CD4-positive, alpha-beta T cell (primary cell): ENCODE data around the gene PRPF31. TPM values are rescaled to one million over a fixed set of nuclear protein-coding genes. Genes with fewer than 3 reads are reported as not detected.

ENCODE experiments used
- ATAC-seq: fragments of 200-7000 bp; cut with Tn5 transposase; one replicate; pipeline ENCODE4 v1.10.0; 2022; ENCODE audit warnings: mild to moderate bottlenecking; ENCODE audit not compliant: poor library complexity
- CTCF ChIA-PET: fragments of 350-600 bp; sonication (Branson Sonifier 250); formaldehyde crosslinking; loops from one replicate; lab custom pipeline; 2021; ENCODE audit warnings: antibody characterized with exemption, inconsistent platforms; lab: Charles Lee
- POLR2A ChIA-PET: fragments of 350-600 bp; sonication (Branson Sonifier 250); formaldehyde crosslinking; loops from one replicate; lab custom pipeline; 2021; ENCODE audit warnings: antibody characterized with exemption, inconsistent platforms; lab: Charles Lee
- DNase-seq, 14 experiments: peaks; one replicate each; pipeline ENCODE4 v3.0.0-alpha.2; 2013 to 2020; ENCODE audit warnings: mixed read lengths in 2 of 14
- H3K27ac ChIP-seq, 2 donors: one replicate each; pipeline versions ENCODE4 v1.5.1 to v1.7.0; 2013; ENCODE audit warnings: low read length in 2 of 2, low read depth in 1 of 2, mild to moderate bottlenecking in 1 of 2
- H3K27me3 ChIP-seq, 2 experiments: 1 replicate in 1 of 2; 2 replicates in 1 of 2; pipeline versions ENCODE4 v1.6.1 to v1.7.0; 2013; ENCODE audit warnings: low read length in 2 of 2, control low read depth in 1 of 2, mild to moderate bottlenecking in 1 of 2, moderate library complexity in 1 of 2; ENCODE audit not compliant: insufficient read depth in 2 of 2, control insufficient read depth in 1 of 2
- H3K36me3 ChIP-seq: one replicate; pipeline ENCODE4 v1.6.1; 2013; ENCODE audit warnings: low read length, control low read depth; ENCODE audit not compliant: insufficient read depth
- H3K4me1 ChIP-seq: one replicate; pipeline ENCODE4 v1.6.1; 2013; ENCODE audit warnings: low read length, control low read depth; ENCODE audit not compliant: insufficient read depth
- H3K4me3 ChIP-seq: one replicate; pipeline ENCODE4 v1.5.1; 2013; ENCODE audit warnings: mild to moderate bottlenecking, low read length, moderate library complexity
- H3K9me3 ChIP-seq, 2 experiments: 1 replicate in 1 of 2; 2 replicates in 1 of 2; pipeline versions ENCODE4 v1.6.1 to v1.7.0; 2013; ENCODE audit warnings: low read length in 2 of 2, mild to moderate bottlenecking in 2 of 2, control low read depth in 1 of 2, moderate library complexity in 1 of 2; ENCODE audit not compliant: control insufficient read depth in 1 of 2, insufficient read depth in 1 of 2
- H3K27ac Mint-ChIP-seq: one replicate; pipeline ENCODE4 v1.8.0; 2020; ENCODE audit warnings: mixed read lengths
- H3K27me3 Mint-ChIP-seq: one replicate; pipeline ENCODE4 v1.8.0; 2021; ENCODE audit warnings: mixed read lengths
- H3K36me3 Mint-ChIP-seq: one replicate; pipeline ENCODE4 v1.8.0; 2021; ENCODE audit warnings: low read depth, mixed read lengths
- H3K4me1 Mint-ChIP-seq: one replicate; pipeline ENCODE4 v1.8.0; 2021; ENCODE audit warnings: low read depth, mixed read lengths
- H3K4me3 Mint-ChIP-seq: one replicate; pipeline ENCODE4 v1.8.0; 2020; ENCODE audit warnings: mild to moderate bottlenecking, mixed read lengths
- H3K9me3 Mint-ChIP-seq: one replicate; pipeline ENCODE4 v1.8.0; 2020; ENCODE audit warnings: mixed read lengths
- intact Hi-C, 2 experiments: fragments of 100-400 bp; cut with DNase I in 1 of 2; cut with micrococcal nuclease in 1 of 2; formaldehyde crosslinking; loops; one replicate each; pipeline versions ENCODE4 v1.15.1 to v1.9.0; 2023 to 2025; cut with DNase I, micrococcal nuclease
- total RNA-seq, 174 experiments: library from RNA in 2 of 174; stranded (reverse) in 2 of 174; gene quantifications; one replicate each; pipeline ENCODE4 v1.2.3 and lab custom pipeline; 2021 to 2026
- TF ChIP-seq, protein P1 (sequence below): fragments of 200-600 bp; IDR thresholded peaks from one replicate; pipeline ENCODE4 v1.8.0; 2022; ENCODE audit warnings: antibody characterized with exemption, mild to moderate bottlenecking

The PRPF31 gene
- total RNA-seq, 2 experiments from 2014 or later: 52.9 to 55.9 TPM

DNA sequence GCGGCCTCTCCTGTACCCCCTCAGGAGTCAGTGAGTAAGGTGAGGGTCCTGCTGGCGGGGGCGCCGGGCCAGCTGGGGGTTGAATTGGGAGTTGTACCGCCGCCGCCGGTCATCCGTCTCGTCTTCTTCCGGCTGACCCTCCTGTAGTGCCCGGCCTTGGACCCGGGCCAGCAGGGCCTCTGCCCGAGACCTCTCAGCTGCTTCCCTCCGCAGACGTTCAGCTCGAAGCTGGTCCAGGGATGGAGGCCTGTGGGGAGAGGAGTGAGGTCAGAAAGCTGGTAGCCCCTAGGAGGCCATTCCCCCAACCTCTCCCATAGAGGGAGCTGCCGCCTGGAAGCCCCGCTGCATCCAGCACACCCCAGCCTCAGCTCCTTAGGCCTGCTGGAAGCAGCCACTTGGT lies 40.1 kb downstream of the PRPF31 start:
- no peak overlapping the region for H3K4me3 ChIP-seq
- peak overlapping the region; percentile 33 for H3K27ac Mint-ChIP-seq
- H3K27me3 Mint-ChIP-seq: no peaks in the 10 kb centered on the region
- intact Hi-C loops: no loop called here
- H3K9me3 Mint-ChIP-seq: no peaks in the 10 kb centered on the region
- ATAC-seq: no peak
- H3K27me3 ChIP-seq: no peaks in the 10 kb centered on the region
- ChIA-PET POLR2A (interaction anchor here (2.0 to 7.7 kb wide), 3 partner anchors 18 to 40 kb away, joined by 6 to 144 read pairs (median 104); partner anchors contain the start of genes CNOT3, MBOAT7, PRPF31 and TFPT), CTCF (no interaction called here)
- H3K9me3 ChIP-seq: no peaks in the 10 kb centered on the region
- peaks cover 65% of the 10 kb centered on the region for H3K4me1 ChIP-seq
- H3K27ac ChIP-seq: peak overlapping the region in 1 of 2 donors; percentile 42
- peaks cover 53% of the 10 kb centered on the region for H3K4me1 Mint-ChIP-seq
- TF ChIP-seq, protein P1, sequence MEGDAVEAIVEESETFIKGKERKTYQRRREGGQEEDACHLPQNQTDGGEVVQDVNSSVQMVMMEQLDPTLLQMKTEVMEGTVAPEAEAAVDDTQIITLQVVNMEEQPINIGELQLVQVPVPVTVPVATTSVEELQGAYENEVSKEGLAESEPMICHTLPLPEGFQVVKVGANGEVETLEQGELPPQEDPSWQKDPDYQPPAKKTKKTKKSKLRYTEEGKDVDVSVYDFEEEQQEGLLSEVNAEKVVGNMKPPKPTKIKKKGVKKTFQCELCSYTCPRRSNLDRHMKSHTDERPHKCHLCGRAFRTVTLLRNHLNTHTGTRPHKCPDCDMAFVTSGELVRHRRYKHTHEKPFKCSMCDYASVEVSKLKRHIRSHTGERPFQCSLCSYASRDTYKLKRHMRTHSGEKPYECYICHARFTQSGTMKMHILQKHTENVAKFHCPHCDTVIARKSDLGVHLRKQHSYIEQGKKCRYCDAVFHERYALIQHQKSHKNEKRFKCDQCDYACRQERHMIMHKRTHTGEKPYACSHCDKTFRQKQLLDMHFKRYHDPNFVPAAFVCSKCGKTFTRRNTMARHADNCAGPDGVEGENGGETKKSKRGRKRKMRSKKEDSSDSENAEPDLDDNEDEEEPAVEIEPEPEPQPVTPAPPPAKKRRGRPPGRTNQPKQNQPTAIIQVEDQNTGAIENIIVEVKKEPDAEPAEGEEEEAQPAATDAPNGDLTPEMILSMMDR: no peak
- no peak overlapping the region for H3K4me3 Mint-ChIP-seq
- peaks cover 84% of the 10 kb centered on the region for H3K36me3 Mint-ChIP-seq
- DNase-seq: no peak
- H3K36me3 ChIP-seq: peaks cover 74% of the 10 kb centered on the region

DNA sequence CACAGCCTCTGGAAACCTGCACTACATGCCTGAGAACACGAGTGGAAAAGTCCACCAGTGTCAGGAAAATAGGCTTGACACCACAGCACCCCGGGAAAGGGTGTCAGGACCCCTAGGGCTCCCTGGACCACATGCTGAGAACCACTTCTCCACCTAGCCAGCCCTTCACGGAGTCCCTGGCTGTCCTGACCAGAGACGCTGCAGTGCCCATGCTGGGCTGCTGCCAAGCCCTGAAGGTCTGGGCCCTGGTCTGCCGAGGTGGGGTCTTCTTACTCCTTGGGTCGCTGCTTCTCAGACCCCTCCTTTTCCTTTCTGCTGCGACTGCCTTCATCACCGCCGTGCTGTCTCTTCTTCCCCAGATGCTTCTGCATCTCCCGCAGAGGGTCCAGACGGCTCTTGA lies 40.9 kb downstream of the PRPF31 start:
- intact Hi-C loops: no loop called here
- H3K4me3 Mint-ChIP-seq: peak overlapping the region; percentile 75
- Histone ChIP-seq H3K27ac (peak overlapping the region in 1 of 2 donors; percentile 1), H3K4me1 (peaks cover 69% of the 10 kb centered on the region), H3K36me3 (peaks cover 70% of the 10 kb centered on the region), H3K4me3 (no peak overlapping the region), H3K9me3 (no peaks in the 10 kb centered on the region), H3K27me3 (no peaks in the 10 kb centered on the region)
- CTCF ChIA-PET: no interaction called here
- H3K27me3 Mint-ChIP-seq: no peaks in the 10 kb centered on the region
- peaks cover 77% of the 10 kb centered on the region for H3K36me3 Mint-ChIP-seq
- TF ChIP-seq, protein P1: no peak
- peaks cover 53% of the 10 kb centered on the region for H3K4me1 Mint-ChIP-seq
- POLR2A ChIA-PET: interaction anchor here (2.0 to 7.7 kb wide), 3 partner anchors 18 to 41 kb away, joined by 6 to 144 read pairs (median 104); partner anchors contain the start of genes CNOT3, MBOAT7, PRPF31 and TFPT
- no peaks in the 10 kb centered on the region for H3K9me3 Mint-ChIP-seq
- DNase-seq (no peak), ATAC-seq (no peak)
- H3K27ac Mint-ChIP-seq: peak overlapping the region; percentile 64

DNA sequence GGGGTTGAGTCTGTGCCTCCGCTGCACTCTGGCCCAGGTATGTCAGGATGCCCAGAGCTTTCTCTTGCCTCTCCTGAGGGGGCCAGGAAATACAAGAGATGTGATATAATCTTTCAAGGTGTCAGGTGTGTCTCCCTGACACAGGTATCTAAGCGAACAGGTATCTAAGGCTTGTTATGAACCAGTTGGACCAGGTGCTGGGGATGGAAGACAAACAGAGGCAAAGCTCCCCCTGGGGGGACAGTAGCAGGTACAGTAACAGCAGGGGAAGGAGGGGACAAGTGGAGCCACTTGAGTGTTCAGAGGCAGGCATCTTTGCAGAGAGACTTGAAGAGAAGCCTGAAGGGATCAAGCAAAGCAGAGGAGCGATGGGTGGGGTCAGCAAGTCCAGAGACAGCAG lies 41.4 kb downstream of the PRPF31 start:
- no peak for ATAC-seq
- H3K9me3 Mint-ChIP-seq: no peaks in the 10 kb centered on the region
- TF ChIP-seq, protein P1: no peak
- POLR2A ChIA-PET: interaction anchor here (5.3 to 7.7 kb wide), 2 partner anchors 19 to 33 kb away, joined by 104 to 144 read pairs; partner anchors contain the start of genes CNOT3, MBOAT7 and TSEN34
- CTCF ChIA-PET: no interaction called here
- Histone ChIP-seq H3K27me3 (no peaks in the 10 kb centered on the region), H3K4me1 (peaks cover 73% of the 10 kb centered on the region), H3K4me3 (no peak overlapping the region), H3K27ac (peak overlapping the region in 1 of 2 donors; percentile 1), H3K36me3 (peaks cover 65% of the 10 kb centered on the region), H3K9me3 (no peaks in the 10 kb centered on the region)
- peaks cover 53% of the 10 kb centered on the region for H3K4me1 Mint-ChIP-seq
- intact Hi-C loops: loop anchor here in 1 of 2 experiments (1.0 kb wide), 1 partner anchor 18 kb away; no protein-coding TSS in a partner anchor
- H3K27me3 Mint-ChIP-seq: no peaks in the 10 kb centered on the region
- H3K27ac Mint-ChIP-seq: peak overlapping the region; percentile 64
- peaks cover 72% of the 10 kb centered on the region for H3K36me3 Mint-ChIP-seq
- H3K4me3 Mint-ChIP-seq: peak overlapping the region; percentile 75
- DNase-seq: no peak
